ENCODE results near the gene WIPI1.
"Not testable (repeated sequence)": the region's sequence is repeated elsewhere in the genome, so short reads cannot be mapped to it uniquely, and the experiment has no call there.

WIPI1 gene, protein sequence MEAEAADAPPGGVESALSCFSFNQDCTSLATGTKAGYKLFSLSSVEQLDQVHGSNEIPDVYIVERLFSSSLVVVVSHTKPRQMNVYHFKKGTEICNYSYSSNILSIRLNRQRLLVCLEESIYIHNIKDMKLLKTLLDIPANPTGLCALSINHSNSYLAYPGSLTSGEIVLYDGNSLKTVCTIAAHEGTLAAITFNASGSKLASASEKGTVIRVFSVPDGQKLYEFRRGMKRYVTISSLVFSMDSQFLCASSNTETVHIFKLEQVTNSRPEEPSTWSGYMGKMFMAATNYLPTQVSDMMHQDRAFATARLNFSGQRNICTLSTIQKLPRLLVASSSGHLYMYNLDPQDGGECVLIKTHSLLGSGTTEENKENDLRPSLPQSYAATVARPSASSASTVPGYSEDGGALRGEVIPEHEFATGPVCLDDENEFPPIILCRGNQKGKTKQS
- 1.9 reads per million, percentile 2 among the genes with 10 or more reads in this experiment for total RNA-seq

DNA sequence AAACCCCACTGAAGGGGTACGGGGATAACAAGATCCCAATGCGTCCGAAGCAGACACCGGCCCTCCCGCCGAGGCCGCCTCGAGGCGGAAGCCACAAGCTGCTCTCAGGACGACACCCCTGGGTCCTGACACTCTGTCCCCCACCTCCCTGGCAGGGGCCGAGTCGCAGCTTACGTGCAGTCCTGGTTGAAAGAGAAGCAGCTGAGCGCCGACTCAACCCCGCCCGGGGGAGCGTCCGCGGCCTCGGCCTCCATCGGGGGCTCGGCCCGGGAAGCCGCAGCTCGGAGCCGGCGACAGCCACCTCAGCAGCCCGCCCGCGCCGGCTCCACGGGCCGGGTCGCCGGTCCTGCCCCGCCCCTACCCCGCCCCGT lies at the start of gene WIPI1:
Gene WIPI1 (minus strand): TSS at position 329 of the 371 bp plus-strand sequence. CDS start 75 bp downstream, at position 254.
- no peak for DNase-seq

DNA sequence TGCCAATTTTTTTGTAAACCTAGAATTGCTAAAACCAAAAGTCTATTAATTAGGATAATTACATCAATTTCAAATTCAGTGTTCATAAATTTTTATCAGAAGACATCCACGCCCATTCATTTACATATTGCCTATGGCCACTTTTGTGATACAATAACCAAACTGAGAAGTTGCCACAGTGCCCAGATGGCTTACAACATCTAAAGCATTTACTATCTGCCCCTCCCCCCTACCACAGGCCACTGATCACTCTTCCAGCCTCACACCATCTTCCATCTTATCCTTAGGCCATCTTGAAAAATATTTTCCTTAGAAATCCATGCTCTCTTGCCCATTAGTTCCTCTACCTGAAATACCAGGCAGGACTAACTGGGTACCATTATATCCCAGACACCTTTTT lies 48.7 kb upstream of the WIPI1 start:
- no peak for DNase-seq

DNA sequence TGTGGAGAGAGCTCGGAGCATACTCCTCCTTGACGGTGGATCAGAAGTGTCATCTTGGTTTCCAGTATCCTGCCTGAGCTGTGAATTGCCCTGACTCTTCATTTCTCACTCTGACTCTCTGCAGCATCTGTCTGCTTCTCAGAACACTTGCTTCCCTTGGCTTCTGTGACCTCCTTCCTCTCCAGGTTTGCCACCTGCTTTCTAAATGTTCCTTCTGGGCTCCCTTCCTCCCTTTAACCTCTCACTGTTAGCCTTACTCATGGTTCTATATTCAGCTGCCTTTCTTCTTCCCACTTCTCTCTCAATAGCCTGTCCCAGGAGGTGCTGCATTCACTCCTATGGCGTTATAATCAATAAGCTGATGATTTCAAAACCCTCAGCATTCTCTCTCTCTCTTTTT lies 43.8 kb upstream of the WIPI1 start:
- DNase-seq: no peak

DNA sequence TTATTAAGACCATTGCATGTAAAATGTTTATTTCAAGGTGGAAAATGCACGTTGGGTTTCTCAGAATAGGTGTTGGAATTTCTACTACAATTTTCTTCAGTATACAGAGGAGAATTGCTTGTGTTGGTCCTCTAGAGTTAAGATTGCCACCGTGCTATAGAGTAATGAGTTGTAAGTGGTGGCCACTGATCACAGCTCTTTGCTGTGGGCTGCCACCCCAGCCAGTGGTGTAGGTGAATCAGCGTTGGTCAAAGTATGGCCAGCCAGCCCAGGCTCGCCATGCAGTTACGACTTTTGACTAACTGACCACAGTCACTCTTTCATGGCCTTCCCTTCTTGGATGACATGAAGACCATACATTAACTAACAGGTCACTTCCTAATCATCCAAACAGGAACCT lies 42.3 kb upstream of the WIPI1 start:
- no peak for DNase-seq

DNA sequence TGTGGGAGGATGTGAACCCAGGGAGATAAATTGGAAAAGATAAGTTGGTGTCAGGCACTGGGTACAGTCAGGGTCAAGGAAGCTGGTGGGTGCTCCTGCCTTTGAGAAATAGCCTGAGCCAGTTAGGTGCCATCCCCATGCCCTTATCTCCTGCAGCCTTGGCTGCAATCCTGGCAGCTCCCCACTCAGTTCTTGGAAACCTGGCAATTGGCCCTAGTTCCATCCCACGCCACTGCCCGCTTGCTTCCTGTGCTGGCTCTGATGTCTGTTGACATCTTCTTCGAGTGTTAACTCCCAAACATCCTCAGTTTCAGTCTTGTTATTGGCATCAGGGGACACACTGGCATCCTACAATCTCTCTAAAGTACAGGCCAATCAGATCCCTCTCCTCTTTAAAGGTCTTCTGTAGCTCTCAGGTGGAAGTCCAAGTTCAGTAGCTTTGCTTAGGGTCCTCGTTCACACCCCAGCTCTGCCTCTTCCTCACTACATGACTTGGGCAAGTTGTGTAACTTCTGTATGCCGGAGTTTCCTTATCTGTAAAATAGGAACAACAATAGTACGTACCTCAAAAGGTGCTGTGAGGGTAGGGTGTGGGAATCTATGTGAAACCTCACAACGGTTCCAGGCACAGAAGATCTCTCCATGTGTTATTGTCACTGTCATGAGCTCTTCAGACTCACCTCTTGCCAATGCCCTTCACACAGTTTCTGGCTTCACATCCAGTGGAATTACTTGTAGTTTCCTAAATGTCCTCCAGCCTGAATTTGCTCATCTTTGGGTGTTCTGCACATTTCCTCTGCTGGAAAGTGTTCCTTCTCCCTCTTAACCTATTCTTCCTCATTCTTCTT lies 41.4 kb upstream of the WIPI1 start:
- DNase-seq: no peak

DNA sequence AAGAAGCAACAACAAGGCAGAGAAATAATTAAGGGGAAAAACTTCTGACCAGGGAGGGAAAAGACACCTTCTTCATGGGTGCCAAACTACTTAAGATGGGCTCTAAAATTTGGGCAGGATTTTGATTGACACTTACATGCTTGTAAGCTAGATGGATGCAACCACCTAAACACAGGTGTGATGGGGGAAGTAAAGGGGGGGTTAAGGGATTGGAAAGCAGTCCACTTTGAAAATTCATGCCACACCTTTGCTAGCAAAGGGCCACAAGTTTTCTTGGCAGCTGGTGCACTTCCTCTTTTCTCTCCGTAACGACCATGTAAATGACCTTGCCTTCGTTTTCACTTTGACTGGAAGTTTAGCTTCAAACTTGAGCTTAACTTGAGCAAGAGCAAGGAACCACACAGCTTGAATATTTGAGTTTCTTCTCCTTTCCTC lies 40.6 kb upstream of the WIPI1 start:
- DNase-seq: no peak

DNA sequence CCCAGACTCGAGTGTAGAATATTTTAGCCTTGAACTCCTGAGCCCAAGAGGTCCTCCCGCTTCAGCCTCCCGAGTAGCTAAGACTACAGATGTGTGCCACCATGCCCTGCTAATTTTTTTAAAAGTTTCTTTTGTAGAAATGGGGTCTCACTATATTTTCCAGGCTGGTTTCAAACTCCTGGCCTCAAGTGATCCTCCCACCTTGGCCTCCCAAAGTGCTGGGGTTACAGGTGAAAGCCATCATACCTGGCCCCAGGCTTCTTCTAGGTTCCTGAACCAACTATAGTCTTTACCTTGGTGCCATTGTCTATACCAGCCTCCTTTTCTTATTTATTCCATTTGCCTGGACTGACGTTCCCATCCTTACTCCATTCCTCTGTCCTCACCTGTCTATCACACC lies 37.8 kb upstream of the WIPI1 start:
- DNase-seq: no peak

DNA sequence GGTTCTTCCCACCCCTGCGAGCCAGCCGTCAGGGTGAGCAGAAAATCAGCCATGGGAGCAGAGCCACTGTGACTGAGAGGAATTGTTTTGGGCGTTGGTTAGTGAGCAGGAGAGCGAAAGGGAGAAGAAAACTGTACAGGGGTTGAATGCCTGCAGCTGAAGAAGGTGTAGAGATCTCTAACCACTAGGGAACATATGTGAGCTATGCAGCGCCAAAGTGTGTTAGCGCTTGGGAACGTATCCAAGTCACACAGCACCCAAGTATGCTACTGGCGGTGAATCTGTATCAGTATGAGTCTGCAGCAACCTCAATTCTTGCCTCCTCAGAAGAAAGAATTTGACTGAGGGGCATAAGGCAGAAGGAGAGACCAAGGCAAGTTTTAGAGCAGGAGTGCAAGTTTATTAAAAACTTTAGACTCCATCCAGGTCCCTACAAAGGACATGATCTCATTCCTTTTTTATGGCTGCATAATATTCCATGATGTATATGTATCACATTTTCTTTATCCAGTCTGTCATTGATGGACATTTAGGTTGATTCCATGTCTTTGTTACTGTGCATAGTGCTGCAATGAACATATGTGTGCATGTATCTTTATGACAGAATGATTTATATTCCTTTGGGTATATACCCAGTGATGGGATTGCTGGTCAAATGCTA lies 35.2 kb upstream of the WIPI1 start:
- not testable (repeated sequence) for DNase-seq

DNA sequence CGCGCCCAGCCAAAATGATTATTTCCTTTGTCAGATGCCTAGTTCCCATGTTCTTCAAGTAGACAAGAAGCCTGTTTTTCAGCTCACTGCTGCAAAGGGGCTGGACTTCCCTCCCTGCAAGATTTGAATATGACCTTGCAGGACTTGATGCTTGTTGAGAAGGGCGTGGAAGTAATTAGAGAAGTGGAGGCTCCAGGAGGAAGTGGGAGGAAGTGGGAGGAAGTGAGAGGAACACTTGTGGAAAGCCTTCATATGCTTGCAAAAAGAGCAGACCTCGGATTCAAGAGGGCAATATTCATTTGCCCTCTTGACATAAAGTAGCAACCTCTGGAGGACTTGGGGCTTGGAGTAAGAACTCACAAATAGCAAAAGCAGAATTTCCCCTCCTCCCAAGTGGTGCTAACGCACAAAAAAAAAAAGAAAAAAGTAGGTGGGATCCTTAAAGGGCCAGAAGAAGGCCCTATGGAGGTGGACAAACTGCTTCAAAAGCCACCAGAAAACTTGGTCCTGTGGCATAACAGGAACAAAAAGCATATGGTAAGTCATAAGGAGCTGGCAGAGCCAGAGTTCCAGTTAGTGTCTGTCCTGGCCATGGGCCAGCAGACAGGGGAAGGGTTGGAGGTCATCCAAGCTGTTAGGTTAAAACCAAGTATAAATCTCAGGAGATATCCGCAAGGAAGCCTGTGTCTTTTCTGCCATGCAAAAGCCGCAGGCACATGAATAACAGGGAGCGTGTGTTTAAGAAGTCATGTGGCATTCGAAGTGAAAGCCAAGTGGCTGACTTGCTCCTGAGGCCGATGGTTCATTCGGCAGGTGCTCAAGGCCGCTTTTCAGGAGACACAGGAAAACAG lies 34.3 kb upstream of the WIPI1 start:
- DNase-seq: no peak

DNA sequence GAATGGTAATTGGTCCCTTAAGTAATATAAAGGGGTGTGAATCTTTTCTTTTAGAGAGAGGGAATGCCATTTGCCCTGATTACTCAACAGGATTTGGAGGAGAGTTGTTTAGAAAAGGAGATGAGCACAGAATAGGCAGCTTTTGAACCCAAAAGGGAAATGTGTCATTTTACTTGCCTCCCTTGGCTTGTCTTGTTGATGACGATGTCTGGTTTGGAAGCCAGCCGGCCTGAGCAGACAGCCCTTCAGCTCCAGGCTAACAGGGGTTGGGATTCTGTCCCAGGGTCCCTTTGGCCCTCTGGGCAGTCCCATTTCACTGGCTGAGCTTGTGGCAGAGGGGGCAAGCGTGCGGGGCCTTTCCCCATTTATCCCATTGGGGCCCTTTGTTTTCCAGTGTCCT lies 32.6 kb upstream of the WIPI1 start:
- DNase-seq: no peak

DNA sequence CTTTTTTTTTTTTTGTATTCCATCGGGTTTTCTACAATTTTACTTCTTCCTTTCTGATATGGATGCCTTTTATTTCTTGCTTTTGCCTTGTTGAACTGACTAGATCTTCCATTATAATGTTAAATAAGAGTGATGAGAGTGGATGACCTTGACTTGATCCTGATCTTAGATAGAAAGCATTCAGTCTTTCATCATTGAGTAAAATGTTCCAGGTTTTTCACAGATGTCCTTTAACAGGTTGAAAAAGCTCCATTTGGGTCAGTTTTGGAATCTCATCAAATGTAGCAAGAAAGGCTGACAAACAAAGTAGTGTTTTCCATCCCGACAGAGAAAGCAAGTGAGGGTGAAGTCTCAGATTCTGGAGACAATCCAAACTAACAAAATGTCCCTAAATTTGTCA lies 27.2 kb upstream of the WIPI1 start:
- no peak for DNase-seq

DNA sequence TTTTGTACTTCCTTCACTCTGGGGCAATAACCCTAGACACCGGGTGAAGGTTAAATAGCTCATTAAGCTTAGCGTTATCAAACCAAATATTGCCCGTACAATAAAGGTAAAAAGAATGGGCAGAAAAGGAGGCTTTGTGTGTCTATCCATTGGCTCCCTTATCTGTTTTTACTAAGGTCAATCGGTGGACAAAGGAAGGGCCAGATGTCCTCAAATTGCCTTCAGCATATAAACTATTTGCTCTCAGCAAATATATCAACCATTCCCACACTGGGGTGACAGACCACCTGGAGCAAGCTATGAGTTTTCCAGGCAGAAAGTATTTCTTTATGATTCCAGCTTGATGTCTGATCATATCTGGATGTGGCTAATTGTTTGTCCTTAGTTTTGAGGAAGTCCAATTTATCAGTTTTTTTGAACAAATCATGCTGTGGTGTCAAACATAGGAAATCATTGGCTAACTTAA lies 25.3 kb upstream of the WIPI1 start:
- no peak for DNase-seq

DNA sequence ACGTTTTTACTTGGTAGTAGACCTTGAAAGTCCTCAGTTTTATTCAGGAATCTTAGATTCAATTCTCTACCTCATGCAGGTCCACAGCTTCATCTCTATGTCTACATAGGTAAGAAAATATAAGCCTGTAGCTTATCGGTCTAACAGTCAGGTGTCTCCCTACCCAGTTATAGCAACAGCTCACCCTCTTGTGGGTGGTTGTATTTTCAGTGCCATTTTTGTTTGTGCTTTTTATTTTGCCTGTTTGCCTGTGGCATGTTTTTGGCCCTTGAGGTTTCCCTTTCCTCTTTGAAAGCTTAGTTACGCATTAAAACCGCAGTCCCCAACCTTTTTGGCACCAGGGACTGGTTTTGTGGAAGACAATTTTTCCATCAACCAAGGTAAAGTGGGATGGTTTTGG lies 23.6 kb upstream of the WIPI1 start:
- no peak for DNase-seq

DNA sequence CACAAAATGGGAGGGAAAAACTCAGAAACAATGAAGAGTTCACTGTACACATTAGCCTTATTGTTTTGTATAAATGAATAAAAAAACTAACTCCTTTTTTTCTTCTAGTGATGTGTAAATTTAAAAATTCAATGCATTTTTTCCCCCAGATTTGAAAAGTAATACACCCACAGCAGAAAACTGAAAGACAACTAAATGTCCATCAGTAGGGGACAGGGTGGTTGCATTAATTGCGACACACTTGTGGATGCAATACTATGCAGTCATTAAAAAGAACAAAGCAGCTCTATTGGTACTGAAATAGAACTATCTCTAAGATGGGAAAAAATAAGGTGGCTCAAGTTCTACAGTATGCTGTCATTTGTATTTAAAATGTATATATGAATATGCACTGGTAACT lies 13.7 kb upstream of the WIPI1 start:
- DNase-seq: no peak

DNA sequence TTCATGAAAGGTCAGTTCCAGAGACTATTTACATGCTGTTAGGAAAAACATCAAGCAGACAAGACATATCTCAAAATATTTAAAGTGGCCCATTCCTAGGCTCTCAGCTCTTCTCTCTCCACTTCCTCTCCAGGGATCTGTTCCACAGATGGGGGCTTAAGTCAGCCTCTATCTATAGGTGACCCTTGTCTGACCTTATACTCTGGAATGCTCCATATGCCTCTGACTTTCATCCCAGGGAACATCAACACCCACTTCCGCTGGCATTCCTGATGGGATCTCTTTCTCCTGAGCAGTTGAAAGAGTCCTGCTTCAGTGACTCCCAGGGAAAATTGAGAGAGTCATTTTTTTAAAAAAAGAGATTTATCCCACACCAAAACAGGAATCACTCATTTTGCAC lies 11.5 kb upstream of the WIPI1 start:
- DNase-seq: no peak

DNA sequence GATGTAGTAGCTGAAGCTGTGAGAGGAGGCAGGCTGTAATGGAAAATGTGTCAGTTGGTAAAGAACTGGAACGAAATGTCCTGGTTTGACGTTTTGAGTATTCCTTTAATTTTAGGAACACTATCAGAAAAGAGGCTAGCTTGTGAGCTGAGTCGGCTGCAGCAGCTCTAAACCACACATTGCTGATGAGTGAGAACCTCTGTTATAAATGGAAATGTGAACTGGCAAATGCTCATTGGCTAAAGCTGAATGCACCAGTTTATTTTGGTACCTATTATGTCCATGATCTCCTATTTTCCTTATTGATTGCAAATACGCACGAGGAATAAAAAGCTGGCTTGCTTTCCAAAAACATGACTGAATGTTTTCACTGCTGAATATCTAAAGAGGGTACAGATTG lies 11.0 kb upstream of the WIPI1 start:
- no peak for DNase-seq

DNA sequence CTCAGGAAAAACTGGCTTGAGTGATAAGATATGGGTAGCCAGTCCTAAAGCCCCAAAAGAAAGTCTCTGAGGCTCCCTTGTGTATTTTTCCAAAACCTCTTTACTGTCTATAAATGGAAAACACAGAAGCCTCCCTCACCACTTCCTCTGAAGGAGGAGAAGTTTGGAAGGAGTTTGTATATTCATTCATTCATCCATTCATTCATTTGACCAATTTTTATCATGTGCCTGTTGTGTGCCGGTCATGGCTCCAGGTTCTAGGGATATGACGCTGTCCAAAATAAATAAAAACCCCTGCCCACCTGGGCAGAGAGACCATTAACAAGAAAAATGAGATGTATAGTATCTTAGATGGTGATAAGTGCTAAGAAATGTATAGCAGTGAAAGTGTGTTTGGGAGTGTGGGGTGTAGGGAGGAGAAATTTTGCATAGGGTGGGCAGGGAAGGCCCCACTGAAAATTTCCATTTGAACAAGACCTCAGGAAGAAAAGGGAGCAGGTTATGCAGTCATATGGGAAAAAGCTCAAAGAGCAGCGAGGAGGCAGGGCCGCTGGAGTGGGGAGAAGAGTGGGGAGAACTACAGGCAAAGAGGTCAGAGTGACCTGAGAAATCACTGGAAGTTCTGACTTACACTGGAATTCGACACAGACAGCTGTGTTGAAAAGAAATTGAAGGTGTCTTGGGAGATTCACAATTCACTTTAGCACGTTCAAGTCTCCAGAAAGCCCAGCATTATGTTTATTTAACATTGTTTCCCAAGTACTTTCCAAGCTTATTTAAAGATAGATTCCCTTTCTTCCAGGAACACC lies 6.1 kb upstream of the WIPI1 start:
- no peak for DNase-seq

DNA sequence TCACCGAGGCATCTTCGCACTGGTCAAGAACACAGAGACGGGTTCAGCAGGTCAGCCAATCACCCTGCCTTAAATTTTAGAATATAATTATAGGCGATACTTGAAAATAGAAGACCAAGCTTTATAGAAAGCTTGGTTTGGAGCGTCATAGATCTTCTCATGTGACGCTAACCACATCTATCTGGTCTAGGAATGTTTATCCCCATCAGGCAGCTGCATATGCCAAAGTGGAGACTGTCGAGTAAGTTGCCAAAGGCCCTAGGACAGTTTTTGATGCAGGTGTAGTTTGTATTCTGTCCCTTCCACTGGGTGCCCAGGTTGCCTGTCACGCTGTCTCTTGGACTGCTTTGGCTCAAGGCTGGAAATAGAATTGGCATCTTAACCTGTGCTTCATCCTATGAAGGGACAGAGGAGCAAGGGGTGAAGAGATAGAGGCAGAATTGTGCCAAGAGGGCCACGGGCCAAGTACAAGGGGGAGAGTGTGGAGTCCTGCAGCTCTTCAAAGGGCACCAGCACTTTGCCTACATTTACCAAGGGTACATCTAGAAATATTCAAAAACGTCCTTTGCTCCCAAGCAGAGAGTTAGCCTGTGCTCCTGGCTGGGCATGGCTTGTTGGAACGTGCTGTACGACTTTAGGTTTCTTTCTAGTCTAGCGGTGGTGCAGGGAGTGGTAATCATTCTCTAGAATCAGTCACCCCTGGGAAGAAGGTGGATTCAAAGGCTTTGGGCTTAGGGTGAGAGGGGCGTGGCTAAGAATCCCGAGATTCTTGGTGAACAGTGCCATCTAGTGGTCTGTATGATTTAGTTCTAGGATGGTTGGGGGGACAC lies 5.3 kb upstream of the WIPI1 start:
- peak; percentile 61 for DNase-seq

DNA sequence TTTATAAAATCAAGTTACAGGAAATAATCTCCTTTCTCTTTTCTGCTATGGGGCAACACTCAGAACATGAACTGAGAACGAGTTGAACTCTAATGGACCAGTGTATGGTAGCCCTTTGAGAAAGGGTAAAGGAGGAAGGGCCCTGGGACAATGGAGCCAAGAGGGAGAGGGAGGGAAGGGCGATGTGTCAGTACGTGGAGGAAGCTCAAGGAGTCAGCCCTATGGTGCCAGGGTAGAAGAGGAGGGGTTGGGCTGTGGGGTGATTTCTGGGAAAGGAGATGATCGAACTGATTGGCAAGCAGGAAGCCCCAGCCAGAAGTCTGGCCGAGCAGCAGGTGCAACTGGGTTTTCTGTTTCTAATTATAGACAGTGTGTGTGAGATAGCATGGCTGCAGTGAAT lies 4.3 kb upstream of the WIPI1 start:
- DNase-seq: no peak

DNA sequence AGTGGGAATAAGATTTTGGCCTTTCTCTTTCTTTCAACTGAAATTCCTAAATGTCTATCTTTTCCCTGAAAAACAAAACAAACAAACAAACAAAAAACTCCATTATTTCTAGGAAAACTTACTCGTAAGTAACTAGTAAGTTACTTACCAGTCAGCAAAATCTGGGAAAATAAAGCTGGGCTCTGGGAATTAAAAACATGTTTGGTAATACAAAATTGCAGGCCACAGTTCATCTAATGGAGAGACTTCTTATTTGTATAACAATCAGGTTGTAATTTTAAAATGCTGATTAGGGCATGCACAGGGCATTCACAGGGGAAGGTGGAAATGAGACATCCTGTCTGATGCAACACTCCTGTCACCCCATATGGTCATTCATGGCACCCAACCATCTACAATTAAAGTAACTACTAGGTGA lies 3.8 kb upstream of the WIPI1 start:
- DNase-seq: no peak
